ENCODE results near the gene IL18R1. TPM values are rescaled to one million over a fixed set of nuclear protein-coding genes. Genes with fewer than 3 reads are reported as not detected.

IL18R1 gene
- total and polyA plus RNA-seq, 11 donors, result 0.50 to 4.3 (median 1.8) TPM

- no peak overlapping the region for H3K27ac ChIP-seq
- no peaks in the 10 kb centered on the region for H3K9me3 ChIP-seq
- peaks cover 0 to 10% (median 0%) of the 10 kb centered on the region in 9 donors for H3K27me3 ChIP-seq
- no peaks in the 10 kb centered on the region for H3K36me3 ChIP-seq
- 77 to 79% (median 78%) methylated on average over 5 of the region's 5 CpGs for WGBS, 4 donors
- ATAC-seq (no peak), DNase-seq (no peak)
- H3K4me1 ChIP-seq, result peaks cover 0 to 44% (median 0%) of the 10 kb centered on the region in 12 donors
- no peak for TF ChIP-seq CTCF (IDR thresholded peaks at IDR 0.05)
- no peak for TF ChIP-seq POLR2A (IDR thresholded peaks at IDR 0.05)
- H3K4me3 ChIP-seq, result no peak overlapping the region
- intact Hi-C loops (cut with DNase I), result no loop called here
These were observed 66.5 kb downstream of the IL18R1 start for GRCh38 chr2:102421890-102422759.

- TF ChIP-seq POLR2A (IDR thresholded peaks at IDR 0.05) (no peak), CTCF (IDR thresholded peaks at IDR 0.05) (no peak)
- peaks cover 0 to 37% (median 0%) of the 10 kb centered on the region in 12 donors for H3K4me1 ChIP-seq
- H3K4me3 ChIP-seq, result peak within 1 kb of the TSS in 1 of 12 donors; percentile 4
- intact Hi-C loops (cut with DNase I), result no loop called here
- ATAC-seq (no peak), DNase-seq (no peak)
- WGBS, 4 donors, result 64 to 76% (median 67%) methylated on average over 3 of the region's 3 CpGs
- H3K27ac ChIP-seq, result no peak within 1 kb of the TSS
- peaks cover 0 to 2% (median 0%) of the 10 kb centered on the region in 12 donors for H3K9me3 ChIP-seq
- H3K36me3 ChIP-seq, result no peaks in the 10 kb centered on the region
- peaks cover 0 to 10% (median 0%) of the 10 kb centered on the region in 9 donors for H3K27me3 ChIP-seq
These were observed 67.3 kb downstream of the IL18R1 start, which contains the start of gene IL18RAP for GRCh38 chr2:102422910-102423309. Gene IL18RAP, plus strand, starts transcription at chr2:102423160. Its CDS starts 118 bp downstream, at chr2:102423278.

- H3K36me3 ChIP-seq, result no peaks in the 10 kb centered on the region
- WGBS, 4 donors, result 76 to 80% (median 77%) methylated on average over 2 of the region's 2 CpGs
- ATAC-seq (no peak), DNase-seq (no peak)
- H3K4me3 ChIP-seq, result peak overlapping the region in 1 of 12 donors; percentile 4
- intact Hi-C loops (cut with DNase I), result no loop called here
- H3K9me3 ChIP-seq, result peaks cover 0 to 5% (median 0%) of the 10 kb centered on the region in 12 donors
- no peak overlapping the region for H3K27ac ChIP-seq
- TF ChIP-seq CTCF (IDR thresholded peaks at IDR 0.05) (no peak), POLR2A (IDR thresholded peaks at IDR 0.05) (no peak)
- peaks cover 0 to 34% (median 0%) of the 10 kb centered on the region in 12 donors for H3K4me1 ChIP-seq
- peaks cover 0 to 10% (median 0%) of the 10 kb centered on the region in 9 donors for H3K27me3 ChIP-seq
These were observed 67.8 kb downstream of the IL18R1 start for GRCh38 chr2:102423368-102423767.

- Histone ChIP-seq H3K4me1 (peaks cover 0 to 26% (median 0%) of the 10 kb centered on the region in 12 donors), H3K36me3 (no peaks in the 10 kb centered on the region), H3K9me3 (peaks cover 0 to 5% (median 0%) of the 10 kb centered on the region in 12 donors), H3K27me3 (peaks cover 0 to 7% (median 0%) of the 10 kb centered on the region in 9 donors), H3K27ac (no peak overlapping the region), H3K4me3 (no peak overlapping the region)
- 56 to 66% (median 62%) methylated on average over 3 of the region's 3 CpGs for WGBS, 4 donors
- intact Hi-C loops (cut with DNase I), result no loop called here
- DNase-seq, result no peak
- ATAC-seq, result peak in 1 of 4 donors; percentile 33
- TF ChIP-seq CTCF (IDR thresholded peaks at IDR 0.05) (no peak), POLR2A (IDR thresholded peaks at IDR 0.05) (no peak)
These were observed 69.2 kb downstream of the IL18R1 start for GRCh38 chr2:102424754-102425153.
